Skeletal muscle cell (primary cell): ENCODE results near the gene EN2.

Experiments
- DNase-seq: peaks from one replicate; pipeline ENCODE4 v3.0.0-alpha.2; 2010; ENCODE audit warnings: low read depth
- H3K4me3 ChIP-seq: 2 replicates; pipeline ENCODE4 v1.5.1; 2011; ENCODE audit warnings: low read depth, mild to moderate bottlenecking, control low read depth, low read length, moderate library complexity

Gene EN2

GRCh38 chr7:155458111-155458877 is at the start of gene EN2:
Gene EN2, plus strand, starts transcription at chr7:155458129. Its CDS starts 249 bp downstream, at chr7:155458378.
- DNase-seq: no peak
- peak within 1 kb of the TSS; percentile 48 for H3K4me3 ChIP-seq

- no peak overlapping the region for H3K4me3 ChIP-seq
- no peak for DNase-seq
Measured at GRCh38 chr7:155408651-155409586, 49.0 kb upstream of the EN2 start.

- DNase-seq: no peak
Measured at GRCh38 chr7:155409980-155410379, 47.9 kb upstream of the EN2 start.

GRCh38 chr7:155410431-155410830 is 47.5 kb upstream of the EN2 start:
- no peak for DNase-seq

More at GRCh38 chr7:155409980-155410379, 47.9 kb upstream of the EN2 start:
- no peak overlapping the region for H3K4me3 ChIP-seq

GRCh38 chr7:155411718-155412415 is 46.1 kb upstream of the EN2 start:
- H3K4me3 ChIP-seq: no peak overlapping the region
- DNase-seq: no peak

More at GRCh38 chr7:155410431-155410830, 47.5 kb upstream of the EN2 start:
- no peak overlapping the region for H3K4me3 ChIP-seq

GRCh38 chr7:155412416-155413253 is 45.3 kb upstream of the EN2 start:
- DNase-seq: no peak
- no peak overlapping the region for H3K4me3 ChIP-seq

- H3K4me3 ChIP-seq: no peak overlapping the region
- DNase-seq: no peak
Measured at GRCh38 chr7:155414547-155415492, 43.1 kb upstream of the EN2 start.

- H3K4me3 ChIP-seq: no peak overlapping the region
- DNase-seq: no peak
Measured at GRCh38 chr7:155416646-155417380, 41.1 kb upstream of the EN2 start.

- no peak for DNase-seq
- H3K4me3 ChIP-seq: no peak overlapping the region
Measured at GRCh38 chr7:155418304-155418703, 39.6 kb upstream of the EN2 start.

- DNase-seq: no peak
- H3K4me3 ChIP-seq: no peak overlapping the region
Measured at GRCh38 chr7:155418941-155419755, 38.8 kb upstream of the EN2 start.

- DNase-seq: no peak
- H3K4me3 ChIP-seq: no peak overlapping the region
Measured at GRCh38 chr7:155420116-155420515, 37.8 kb upstream of the EN2 start.

GRCh38 chr7:155422151-155422550 is 35.8 kb upstream of the EN2 start:
- H3K4me3 ChIP-seq: no peak overlapping the region
- no peak for DNase-seq

GRCh38 chr7:155422599-155423336 is 35.2 kb upstream of the EN2 start:
- H3K4me3 ChIP-seq: no peak overlapping the region
- no peak for DNase-seq

- DNase-seq: no peak
- no peak overlapping the region for H3K4me3 ChIP-seq
Measured at GRCh38 chr7:155423337-155424285, 34.3 kb upstream of the EN2 start.
